ENCODE results near the gene CNPY3.
"Not testable (repeated sequence)": the region's sequence is repeated elsewhere in the genome, so short reads cannot be mapped to it uniquely, and the experiment has no call there.

Gene CNPY3

DNA sequence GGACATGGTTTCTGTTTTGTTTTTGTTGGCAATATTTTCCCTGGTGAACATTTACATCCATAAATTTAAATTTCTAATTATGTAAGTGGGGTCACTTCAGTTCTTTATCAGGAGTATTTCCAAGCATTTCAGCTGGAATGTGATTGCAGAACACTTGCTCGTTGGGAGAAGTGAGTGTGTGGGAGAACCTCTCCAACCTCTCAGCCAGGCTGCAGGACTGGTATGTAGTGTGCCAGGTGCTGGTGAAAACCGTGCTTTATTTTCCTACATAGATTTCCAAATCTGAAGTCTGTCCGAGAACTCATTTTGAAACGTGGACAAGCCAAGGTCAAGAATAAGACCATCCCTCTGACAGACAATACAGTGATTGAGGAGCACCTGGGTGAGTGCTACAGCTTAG lies 43.6 kb upstream of the CNPY3 start:
- Histone ChIP-seq H3K79me2 (ENCODE audit: insufficient read depth, low read length) (peaks cover 13% of the 10 kb centered on the region), H3K27ac (ENCODE audit: low read depth, low read length, poor library complexity, severe bottlenecking) (no peak overlapping the region), H2AFZ (ENCODE audit: low read length) (no peak overlapping the region), H3K9me3 (ENCODE audit: low read length) (no peaks in the 10 kb centered on the region), H3F3A (ENCODE audit: insufficient read depth, low read length) (peaks cover 6% of the 10 kb centered on the region; the same call in 1 of the 2 replicates), H3K4me3 (ENCODE audit: low read depth, low read length, poor library complexity, severe bottlenecking) (no peak overlapping the region), H3K4me2 (ENCODE audit: low read length) (no peak overlapping the region), H3K9ac (ENCODE audit: low read length) (no peak overlapping the region), H4K20me1 (ENCODE audit: insufficient read depth, low read length) (no peaks in the 10 kb centered on the region), H3K4me1 (ENCODE audit: insufficient read depth, low read length, severe bottlenecking) (peaks cover 26% of the 10 kb centered on the region), H3K36me3 (ENCODE audit: insufficient read depth, low read length) (peaks cover 67% of the 10 kb centered on the region), H3K27me3 (ENCODE audit: insufficient read depth, low read length) (no peaks in the 10 kb centered on the region), H3K9me2 (ENCODE audit: low read depth, low read length) (no peaks in the 10 kb centered on the region)
- TF ChIP-seq, protein P1, sequence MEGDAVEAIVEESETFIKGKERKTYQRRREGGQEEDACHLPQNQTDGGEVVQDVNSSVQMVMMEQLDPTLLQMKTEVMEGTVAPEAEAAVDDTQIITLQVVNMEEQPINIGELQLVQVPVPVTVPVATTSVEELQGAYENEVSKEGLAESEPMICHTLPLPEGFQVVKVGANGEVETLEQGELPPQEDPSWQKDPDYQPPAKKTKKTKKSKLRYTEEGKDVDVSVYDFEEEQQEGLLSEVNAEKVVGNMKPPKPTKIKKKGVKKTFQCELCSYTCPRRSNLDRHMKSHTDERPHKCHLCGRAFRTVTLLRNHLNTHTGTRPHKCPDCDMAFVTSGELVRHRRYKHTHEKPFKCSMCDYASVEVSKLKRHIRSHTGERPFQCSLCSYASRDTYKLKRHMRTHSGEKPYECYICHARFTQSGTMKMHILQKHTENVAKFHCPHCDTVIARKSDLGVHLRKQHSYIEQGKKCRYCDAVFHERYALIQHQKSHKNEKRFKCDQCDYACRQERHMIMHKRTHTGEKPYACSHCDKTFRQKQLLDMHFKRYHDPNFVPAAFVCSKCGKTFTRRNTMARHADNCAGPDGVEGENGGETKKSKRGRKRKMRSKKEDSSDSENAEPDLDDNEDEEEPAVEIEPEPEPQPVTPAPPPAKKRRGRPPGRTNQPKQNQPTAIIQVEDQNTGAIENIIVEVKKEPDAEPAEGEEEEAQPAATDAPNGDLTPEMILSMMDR (IDR thresholded peaks at IDR 0.05; ENCODE audit: low read length), result no peak
- no peak for TF ChIP-seq EZH2 (IDR thresholded peaks at IDR 0.05; ENCODE audit: borderline replicate concordance, low read length)

DNA sequence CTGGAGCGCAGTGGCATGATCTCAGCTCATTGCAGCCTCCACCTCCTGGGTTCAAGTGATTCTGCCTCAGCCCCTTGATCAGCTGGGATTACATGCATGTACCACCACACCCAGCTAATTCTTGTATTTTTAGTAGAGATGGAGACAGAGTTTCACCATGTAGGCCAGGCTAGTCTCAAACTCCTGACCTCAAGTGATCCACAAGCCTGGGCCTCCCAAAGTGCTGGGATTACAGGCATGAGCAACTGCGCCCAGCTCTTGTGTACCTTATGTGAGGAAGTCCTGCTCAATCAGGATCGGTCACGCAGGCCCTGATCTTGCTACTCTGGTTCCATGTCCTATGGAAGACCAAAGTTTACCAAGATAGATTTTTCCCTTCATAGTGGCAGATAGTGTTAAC lies 41.1 kb upstream of the CNPY3 start:
- H3K36me3 ChIP-seq (ENCODE audit: insufficient read depth, low read length), result peaks cover 44% of the 10 kb centered on the region
- not testable (repeated sequence) for H3K27ac ChIP-seq (ENCODE audit: low read depth, low read length, poor library complexity, severe bottlenecking); H4K20me1 ChIP-seq (ENCODE audit: insufficient read depth, low read length)

DNA sequence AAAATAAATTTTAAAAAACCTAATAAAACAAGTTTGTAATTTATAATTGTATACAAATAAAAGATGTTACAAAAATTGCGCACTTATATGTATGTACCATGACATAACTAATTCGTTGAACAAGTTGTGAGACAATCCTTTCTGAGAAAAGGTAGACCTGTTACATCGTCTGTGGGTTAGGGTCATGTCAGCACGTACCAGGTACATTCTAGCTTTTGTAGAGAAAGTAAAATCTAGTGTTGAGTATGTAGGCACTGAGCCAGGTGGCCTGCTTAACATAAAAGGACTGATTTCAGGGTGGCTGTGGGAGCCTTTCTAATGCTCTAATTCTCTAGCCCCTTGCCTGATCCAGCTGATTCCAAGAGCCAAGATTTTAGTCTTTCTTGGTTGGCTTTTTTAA lies 39.5 kb upstream of the CNPY3 start:
- Histone ChIP-seq H3K4me1 (ENCODE audit: insufficient read depth, low read length, severe bottlenecking) (peaks cover 48% of the 10 kb centered on the region), H3K4me2 (ENCODE audit: low read length) (peak overlapping the region; percentile 92), H3K79me2 (ENCODE audit: insufficient read depth, low read length) (no peaks in the 10 kb centered on the region), H2AFZ (ENCODE audit: low read length) (no peak overlapping the region), H3K36me3 (ENCODE audit: insufficient read depth, low read length) (peaks cover 28% of the 10 kb centered on the region), H3K9ac (ENCODE audit: low read length) (peak overlapping the region; percentile 84), H3F3A (ENCODE audit: insufficient read depth, low read length) (peaks cover 6% of the 10 kb centered on the region; the same call in 1 of the 2 replicates), H3K9me3 (ENCODE audit: low read length) (no peaks in the 10 kb centered on the region), H3K4me3 (ENCODE audit: low read depth, low read length, poor library complexity, severe bottlenecking) (peak overlapping the region; percentile 77), H3K27ac (ENCODE audit: low read depth, low read length, poor library complexity, severe bottlenecking) (peak overlapping the region; percentile 75), H3K9me2 (ENCODE audit: low read depth, low read length) (no peaks in the 10 kb centered on the region), H3K27me3 (ENCODE audit: insufficient read depth, low read length) (no peaks in the 10 kb centered on the region), H4K20me1 (ENCODE audit: insufficient read depth, low read length) (no peaks in the 10 kb centered on the region)
- TF ChIP-seq, protein P1 (IDR thresholded peaks at IDR 0.05; ENCODE audit: low read length), result no peak
- no peak for TF ChIP-seq EZH2 (IDR thresholded peaks at IDR 0.05; ENCODE audit: borderline replicate concordance, low read length)

More for the DNA sequence above, 41.1 kb upstream of the CNPY3 start:
- H3K9ac ChIP-seq (ENCODE audit: low read length); H3K4me2 ChIP-seq (ENCODE audit: low read length); H3K9me3 ChIP-seq (ENCODE audit: low read length); H3K79me2 ChIP-seq (ENCODE audit: insufficient read depth, low read length); H3K4me3 ChIP-seq (ENCODE audit: low read depth, low read length, poor library complexity, severe bottlenecking); H2AFZ ChIP-seq (ENCODE audit: low read length); H3K27me3 ChIP-seq (ENCODE audit: insufficient read depth, low read length); H3K9me2 ChIP-seq (ENCODE audit: low read depth, low read length); H3F3A ChIP-seq (ENCODE audit: insufficient read depth, low read length): not testable (repeated sequence)
- peaks cover 34% of the 10 kb centered on the region for H3K4me1 ChIP-seq (ENCODE audit: insufficient read depth, low read length, severe bottlenecking)
